Colonic mucosa (tissue), 4 donors: ENCODE measurements around the gene RBM12. TPM values are rescaled to one million over a fixed set of nuclear protein-coding genes. Genes with fewer than 3 reads are reported as not detected.

Experiments used
- DNase-seq: peaks from one replicate; pipeline ENCODE4 v3.0.0-alpha.2; 2020
- H3K27ac ChIP-seq: fragments of 200-600 bp; one replicate; pipeline ENCODE4 v1.8.0; 2021
- H3K27me3 ChIP-seq: fragments of 200-600 bp; one replicate; pipeline ENCODE4 v1.8.0; 2021
- H3K36me3 ChIP-seq: fragments of 200-600 bp; one replicate; pipeline ENCODE4 v1.8.0; 2021
- H3K4me1 ChIP-seq: fragments of 200-600 bp; one replicate; pipeline ENCODE4 v1.8.0; 2021; ENCODE audit warnings: mild to moderate bottlenecking
- H3K4me3 ChIP-seq: fragments of 200-600 bp; one replicate; pipeline ENCODE4 v1.8.0; 2021
- H3K9ac ChIP-seq, 2 donors: one replicate each; pipeline ENCODE4 v1.7.0; 2013; ENCODE audit warnings: control low read depth in 2 of 2, low read depth in 2 of 2, low read length in 2 of 2
- H3K9me3 ChIP-seq: fragments of 200-600 bp; one replicate; pipeline ENCODE4 v1.8.0; 2021
- CTCF ChIP-seq: fragments of 200-600 bp; IDR thresholded peaks from one replicate; pipeline ENCODE4 v1.8.0; 2022; ENCODE audit warnings: antibody characterized with exemption, mild to moderate bottlenecking
- intact Hi-C: fragments of 100-400 bp; cut with DNase I; formaldehyde crosslinking; loops from one replicate; pipeline ENCODE4 v1.14.1; 2022
- total RNA-seq, 2 donors: library from RNA; stranded (reverse); fragmentation: NEBNext Ultra II Directional in 1 of 2; extraction: Animal tissue kit (Norgen Biotek cat#: 25700) in 1 of 2; gene quantifications; one replicate each; pipeline ENCODE4 v1.2.1, GENCODE V29; 2021
- donor health status: healthy.
- donor health status: DM: no; HTN: no; CAD: no.
- donor health status: DM: no; HTN: no; CAD: no.

RBM12 gene
- total RNA-seq, 2 donors from 2014 or later = 63.8 to 74.5 TPM

GRCh38 chr20:35654415-35654814, 10.3 kb downstream of the RBM12 start:
- TF ChIP-seq CTCF = no peak
- H3K27me3 ChIP-seq = no peaks in the 10 kb centered on the region
- DNase-seq = no peak
- no peak overlapping the region for H3K9ac ChIP-seq
- no peaks in the 10 kb centered on the region for H3K9me3 ChIP-seq
- no peaks in the 10 kb centered on the region for H3K4me1 ChIP-seq
- peaks cover 14% of the 10 kb centered on the region for H3K36me3 ChIP-seq
- H3K4me3 ChIP-seq = no peak overlapping the region
- no peak overlapping the region for H3K27ac ChIP-seq
- intact Hi-C loops = no loop called here

- Histone ChIP-seq H3K27me3 (no peaks in the 10 kb centered on the region), H3K4me1 (no peaks in the 10 kb centered on the region), H3K36me3 (peaks cover 14% of the 10 kb centered on the region), H3K4me3 (no peak overlapping the region), H3K27ac (no peak overlapping the region), H3K9me3 (no peaks in the 10 kb centered on the region), H3K9ac (no peak overlapping the region)
- TF ChIP-seq CTCF = no peak
- intact Hi-C loops = no loop called here
- DNase-seq = no peak
These were observed 10.8 kb downstream of the RBM12 start for GRCh38 chr20:35653893-35654292.

- Histone ChIP-seq H3K36me3 (peaks cover 14% of the 10 kb centered on the region), H3K4me1 (no peaks in the 10 kb centered on the region), H3K27ac (no peak overlapping the region), H3K27me3 (no peaks in the 10 kb centered on the region), H3K9me3 (no peaks in the 10 kb centered on the region), H3K4me3 (no peak overlapping the region), H3K9ac (no peak overlapping the region)
- intact Hi-C loops = no loop called here
- DNase-seq = no peak
- no peak for TF ChIP-seq CTCF
These were observed 11.3 kb downstream of the RBM12 start for GRCh38 chr20:35653430-35653734.

- no peaks in the 10 kb centered on the region for H3K4me1 ChIP-seq
These were observed 11.9 kb downstream of the RBM12 start for GRCh38 chr20:35652641-35653429.

GRCh38 chr20:35651958-35652357, 12.7 kb downstream of the RBM12 start:
- Histone ChIP-seq H3K36me3 (peaks cover 14% of the 10 kb centered on the region), H3K9me3 (no peaks in the 10 kb centered on the region), H3K27ac (no peak overlapping the region), H3K4me3 (no peak overlapping the region), H3K4me1 (no peaks in the 10 kb centered on the region), H3K27me3 (no peaks in the 10 kb centered on the region), H3K9ac (no peak overlapping the region)
- DNase-seq = no peak
- intact Hi-C loops = no loop called here
- no peak for TF ChIP-seq CTCF

More at GRCh38 chr20:35652641-35653429, 11.9 kb downstream of the RBM12 start:
- intact Hi-C loops = no loop called here
- Histone ChIP-seq H3K4me3 (no peak overlapping the region), H3K9ac (no peak overlapping the region), H3K36me3 (peaks cover 14% of the 10 kb centered on the region), H3K9me3 (no peaks in the 10 kb centered on the region), H3K27me3 (no peaks in the 10 kb centered on the region), H3K27ac (no peak overlapping the region)
- DNase-seq = no peak
- no peak for TF ChIP-seq CTCF
